ENCODE data around the gene ECM2. TPM values are rescaled to one million over a fixed set of nuclear protein-coding genes. Genes with fewer than 3 reads are reported as not detected.

The ECM2 gene
- total and polyA plus RNA-seq, 8 donors: 0.56 to 3.2 (median 1.8) TPM

DNA sequence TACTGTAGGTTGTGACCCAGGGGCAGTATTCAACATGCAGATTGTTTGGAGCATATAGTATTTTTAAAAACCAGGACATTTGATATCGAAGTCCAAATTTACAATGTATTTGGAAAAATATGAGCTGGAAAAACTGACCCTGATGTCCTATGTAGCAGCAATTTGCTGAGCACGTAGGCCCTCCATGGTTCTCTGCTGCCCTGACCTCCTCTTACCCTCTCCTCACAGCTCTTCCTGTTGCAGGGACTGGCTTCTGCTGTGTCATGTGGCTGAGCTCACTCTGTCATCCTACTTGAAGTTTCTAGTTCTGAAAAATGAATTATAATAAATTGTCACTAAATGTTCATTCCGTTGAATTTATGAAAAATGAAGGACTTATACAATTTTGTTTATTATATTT lies 49.4 kb downstream of the ECM2 start:
- no peak for ATAC-seq
- FAIRE-seq: no peak

DNA sequence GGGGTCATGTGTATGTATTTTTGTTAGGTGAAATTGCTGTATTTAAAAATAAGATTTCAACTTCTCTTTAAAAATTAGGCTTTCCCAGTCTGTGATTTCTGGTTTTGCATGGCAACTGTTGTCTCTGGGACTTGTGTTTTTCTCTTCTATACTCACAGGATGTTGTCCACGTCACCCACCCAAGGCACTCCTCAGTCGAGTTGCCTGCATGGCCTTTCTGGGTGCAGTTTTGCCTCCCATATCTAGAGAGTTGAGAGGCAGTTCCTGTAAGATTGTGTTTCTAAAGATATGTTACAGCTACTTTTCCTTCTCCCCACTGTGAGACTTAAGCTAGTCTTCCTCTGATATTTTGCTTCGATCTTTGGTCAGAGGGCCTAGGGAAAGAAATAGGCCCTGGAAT lies 51.2 kb downstream of the ECM2 start:
- Histone ChIP-seq H3K27ac (no peak overlapping the region), H3K4me3 (no peak overlapping the region), H3K27me3 (no peaks in the 10 kb centered on the region), H3K36me3 (no peaks in the 10 kb centered on the region), H3K4me1 (peaks cover 0 to 4% (median 0%) of the 10 kb centered on the region in 3 donors), H3K9me3 (no peaks in the 10 kb centered on the region)
- ATAC-seq (no peak), FAIRE-seq (no peak), DNase-seq (no peak)
- 89 to 92% methylated on average over 3 of the region's 3 CpGs for WGBS, 2 donors
- TF ChIP-seq, protein P1, sequence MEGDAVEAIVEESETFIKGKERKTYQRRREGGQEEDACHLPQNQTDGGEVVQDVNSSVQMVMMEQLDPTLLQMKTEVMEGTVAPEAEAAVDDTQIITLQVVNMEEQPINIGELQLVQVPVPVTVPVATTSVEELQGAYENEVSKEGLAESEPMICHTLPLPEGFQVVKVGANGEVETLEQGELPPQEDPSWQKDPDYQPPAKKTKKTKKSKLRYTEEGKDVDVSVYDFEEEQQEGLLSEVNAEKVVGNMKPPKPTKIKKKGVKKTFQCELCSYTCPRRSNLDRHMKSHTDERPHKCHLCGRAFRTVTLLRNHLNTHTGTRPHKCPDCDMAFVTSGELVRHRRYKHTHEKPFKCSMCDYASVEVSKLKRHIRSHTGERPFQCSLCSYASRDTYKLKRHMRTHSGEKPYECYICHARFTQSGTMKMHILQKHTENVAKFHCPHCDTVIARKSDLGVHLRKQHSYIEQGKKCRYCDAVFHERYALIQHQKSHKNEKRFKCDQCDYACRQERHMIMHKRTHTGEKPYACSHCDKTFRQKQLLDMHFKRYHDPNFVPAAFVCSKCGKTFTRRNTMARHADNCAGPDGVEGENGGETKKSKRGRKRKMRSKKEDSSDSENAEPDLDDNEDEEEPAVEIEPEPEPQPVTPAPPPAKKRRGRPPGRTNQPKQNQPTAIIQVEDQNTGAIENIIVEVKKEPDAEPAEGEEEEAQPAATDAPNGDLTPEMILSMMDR (IDR thresholded peaks at IDR 0.05): no peak
- intact Hi-C loops (cut with DNase I): no loop called here

More for the DNA sequence above, 49.4 kb downstream of the ECM2 start:
- WGBS, 2 donors: 86 to 94% methylated on average over 3 of the region's 3 CpGs
- DNase-seq: no peak
- TF ChIP-seq, protein P1 (IDR thresholded peaks at IDR 0.05): no peak
- Histone ChIP-seq H3K9me3 (no peaks in the 10 kb centered on the region), H3K4me1 (no peaks in the 10 kb centered on the region), H3K4me3 (no peak overlapping the region), H3K27me3 (no peaks in the 10 kb centered on the region), H3K27ac (no peak overlapping the region), H3K36me3 (no peaks in the 10 kb centered on the region)
- intact Hi-C loops (cut with DNase I): no loop called here

GRCh38 chr9:92483627-92484545 lies 51.9 kb downstream of the ECM2 start:
- FAIRE-seq: no peak

DNA sequence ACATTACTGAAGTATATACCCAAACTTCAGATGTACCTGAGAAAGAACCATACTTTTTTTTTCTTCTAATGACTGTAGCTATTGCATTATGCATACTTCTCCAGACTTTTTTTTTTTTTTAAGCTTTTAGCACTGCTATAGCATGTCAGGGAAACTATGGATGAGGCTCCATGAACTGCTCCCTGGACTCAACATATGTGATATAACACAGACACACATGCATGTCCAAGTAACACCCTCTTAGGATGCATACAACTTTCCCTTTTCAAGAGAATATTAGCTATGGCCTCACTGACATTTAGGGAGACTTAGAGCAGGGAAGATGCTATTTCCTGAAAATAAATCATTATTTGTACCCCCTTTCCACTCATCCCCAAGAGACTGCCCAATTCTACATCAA lies 53.0 kb downstream of the ECM2 start:
- no peaks in the 10 kb centered on the region for H3K9me3 ChIP-seq
- FAIRE-seq: no peak
- no peaks in the 10 kb centered on the region for H3K36me3 ChIP-seq
- intact Hi-C loops (cut with DNase I): no loop called here
- H3K4me1 ChIP-seq: peaks cover 0 to 4% (median 0%) of the 10 kb centered on the region in 3 donors
- no peaks in the 10 kb centered on the region for H3K27me3 ChIP-seq
- ATAC-seq: no peak
- no peak overlapping the region for H3K4me3 ChIP-seq
- no peak for DNase-seq
- TF ChIP-seq, protein P1 (IDR thresholded peaks at IDR 0.05): no peak
- no peak overlapping the region for H3K27ac ChIP-seq

More at GRCh38 chr9:92483627-92484545, 51.9 kb downstream of the ECM2 start:
- Histone ChIP-seq H3K9me3 (no peaks in the 10 kb centered on the region), H3K4me1 (peaks cover 0 to 4% (median 0%) of the 10 kb centered on the region in 3 donors), H3K36me3 (no peaks in the 10 kb centered on the region), H3K27me3 (no peaks in the 10 kb centered on the region), H3K27ac (no peak overlapping the region), H3K4me3 (no peak overlapping the region)
- ATAC-seq (no peak), DNase-seq (no peak)
- TF ChIP-seq, protein P1 (IDR thresholded peaks at IDR 0.05): no peak
- 80 to 88% methylated on average over 5 of the region's 5 CpGs for WGBS, 2 donors
- intact Hi-C loops (cut with DNase I): no loop called here

DNA sequence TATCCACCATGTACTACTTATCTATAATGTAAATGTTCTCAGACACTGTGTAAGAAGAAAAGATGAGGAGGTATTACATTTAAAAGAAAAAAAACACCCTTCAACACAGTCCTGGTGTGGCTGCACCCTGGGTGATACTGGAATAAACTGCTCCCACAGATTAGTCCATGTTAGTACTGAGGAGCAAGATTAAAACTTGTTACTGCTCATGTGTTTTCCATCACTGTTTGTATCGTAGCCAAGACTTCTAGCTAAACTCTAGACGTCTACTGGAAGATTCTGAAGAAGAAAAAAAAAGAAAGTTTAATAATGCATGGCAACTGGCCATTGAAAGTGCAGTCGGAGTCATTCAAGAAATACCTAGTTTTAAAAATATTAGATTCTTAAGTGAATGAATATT lies 53.5 kb downstream of the ECM2 start, which contains the start of gene ASPN:
TSS of gene ASPN (minus strand) at position 178 of the 400 bp plus-strand sequence.
- peak; percentile 57 for FAIRE-seq
- no peak within 1 kb of the TSS for H3K27ac ChIP-seq

More for the DNA sequence above, 53.5 kb downstream of the ECM2 start, which contains the start of gene ASPN:
- Histone ChIP-seq H3K36me3 (no peaks in the 10 kb centered on the region), H3K27me3 (no peaks in the 10 kb centered on the region), H3K9me3 (no peaks in the 10 kb centered on the region), H3K4me1 (peaks cover 0 to 4% (median 0%) of the 10 kb centered on the region in 3 donors), H3K4me3 (no peak within 1 kb of the TSS)
- ATAC-seq (peak in 1 of 4 donors; percentile 45), DNase-seq (no peak)
- TF ChIP-seq, protein P1 (IDR thresholded peaks at IDR 0.05): no peak
- intact Hi-C loops (cut with DNase I): no loop called here
- 82 to 85% methylated on average over 3 of the region's 3 CpGs for WGBS, 2 donors
